HCT116 (cell line): Measurements from ENCODE around the gene MAEA.

Experiments used
- JUND ChIP-seq: IDR thresholded peaks from 2 replicates; pipeline ENCODE4 v1.6.1; 2012
- ZNF274 ChIP-seq: fragments of 200-500 bp; sonication (Bioruptor generic); IDR thresholded peaks from 2 replicates; pipeline ENCODE4 v1.6.1; 2014; ENCODE audit warnings: mild to moderate bottlenecking, low read depth, low read length, inconsistent platforms
- TF ChIP-seq, protein P1 (sequence below), 3 experiments: fragments of 200-600 bp in 1 of 3; sonication (generic) in 1 of 3; IDR thresholded peaks in 2 of 3; conservative IDR thresholded peaks in 1 of 3; 2 replicates each; pipeline ENCODE4 v1.5.1; 2012 to 2017; ENCODE audit warnings: low read depth in 2 of 3, low read length in 2 of 3, antibody characterized with exemption in 1 of 3, borderline replicate concordance in 1 of 3, control low read depth in 1 of 3, mild to moderate bottlenecking in 1 of 3, mixed read lengths in 1 of 3, mixed run types in 1 of 3, moderate library complexity in 1 of 3; ENCODE audit not compliant: insufficient read depth in 1 of 3
- TF ChIP-seq, protein P2 (sequence below): IDR thresholded peaks from 2 replicates; pipeline ENCODE4 v1.6.1; 2012; ENCODE audit warnings: low read depth

DNA sequence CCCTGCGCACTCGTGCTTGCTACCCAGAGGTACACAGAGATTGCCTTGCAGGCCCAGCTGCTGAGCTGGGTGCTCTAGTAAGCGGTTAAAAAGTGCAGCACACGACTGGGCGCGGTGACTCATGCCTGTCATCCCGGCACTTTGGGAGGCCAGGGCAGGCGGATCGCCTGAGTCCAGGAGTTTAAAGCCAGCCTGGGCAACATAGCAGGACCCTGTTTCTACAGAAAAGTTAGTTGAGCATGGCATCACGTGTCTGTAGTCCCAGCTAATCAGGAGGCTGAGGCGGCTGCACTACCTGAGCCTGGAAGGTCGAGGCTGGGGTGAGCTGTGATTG, 62.8 kb downstream of the MAEA start:
- TF ChIP-seq, protein P1, sequence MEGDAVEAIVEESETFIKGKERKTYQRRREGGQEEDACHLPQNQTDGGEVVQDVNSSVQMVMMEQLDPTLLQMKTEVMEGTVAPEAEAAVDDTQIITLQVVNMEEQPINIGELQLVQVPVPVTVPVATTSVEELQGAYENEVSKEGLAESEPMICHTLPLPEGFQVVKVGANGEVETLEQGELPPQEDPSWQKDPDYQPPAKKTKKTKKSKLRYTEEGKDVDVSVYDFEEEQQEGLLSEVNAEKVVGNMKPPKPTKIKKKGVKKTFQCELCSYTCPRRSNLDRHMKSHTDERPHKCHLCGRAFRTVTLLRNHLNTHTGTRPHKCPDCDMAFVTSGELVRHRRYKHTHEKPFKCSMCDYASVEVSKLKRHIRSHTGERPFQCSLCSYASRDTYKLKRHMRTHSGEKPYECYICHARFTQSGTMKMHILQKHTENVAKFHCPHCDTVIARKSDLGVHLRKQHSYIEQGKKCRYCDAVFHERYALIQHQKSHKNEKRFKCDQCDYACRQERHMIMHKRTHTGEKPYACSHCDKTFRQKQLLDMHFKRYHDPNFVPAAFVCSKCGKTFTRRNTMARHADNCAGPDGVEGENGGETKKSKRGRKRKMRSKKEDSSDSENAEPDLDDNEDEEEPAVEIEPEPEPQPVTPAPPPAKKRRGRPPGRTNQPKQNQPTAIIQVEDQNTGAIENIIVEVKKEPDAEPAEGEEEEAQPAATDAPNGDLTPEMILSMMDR (IDR thresholded peaks at IDR 0.05 in 2 of 3, conservative IDR thresholded peaks at IDR 0.05 in 1 of 3; ENCODE audit: borderline replicate concordance in 1 of 3, insufficient read depth in 1 of 3, low read depth in 2 of 3, low read length in 2 of 3), result no peak
- TF ChIP-seq, protein P2, sequence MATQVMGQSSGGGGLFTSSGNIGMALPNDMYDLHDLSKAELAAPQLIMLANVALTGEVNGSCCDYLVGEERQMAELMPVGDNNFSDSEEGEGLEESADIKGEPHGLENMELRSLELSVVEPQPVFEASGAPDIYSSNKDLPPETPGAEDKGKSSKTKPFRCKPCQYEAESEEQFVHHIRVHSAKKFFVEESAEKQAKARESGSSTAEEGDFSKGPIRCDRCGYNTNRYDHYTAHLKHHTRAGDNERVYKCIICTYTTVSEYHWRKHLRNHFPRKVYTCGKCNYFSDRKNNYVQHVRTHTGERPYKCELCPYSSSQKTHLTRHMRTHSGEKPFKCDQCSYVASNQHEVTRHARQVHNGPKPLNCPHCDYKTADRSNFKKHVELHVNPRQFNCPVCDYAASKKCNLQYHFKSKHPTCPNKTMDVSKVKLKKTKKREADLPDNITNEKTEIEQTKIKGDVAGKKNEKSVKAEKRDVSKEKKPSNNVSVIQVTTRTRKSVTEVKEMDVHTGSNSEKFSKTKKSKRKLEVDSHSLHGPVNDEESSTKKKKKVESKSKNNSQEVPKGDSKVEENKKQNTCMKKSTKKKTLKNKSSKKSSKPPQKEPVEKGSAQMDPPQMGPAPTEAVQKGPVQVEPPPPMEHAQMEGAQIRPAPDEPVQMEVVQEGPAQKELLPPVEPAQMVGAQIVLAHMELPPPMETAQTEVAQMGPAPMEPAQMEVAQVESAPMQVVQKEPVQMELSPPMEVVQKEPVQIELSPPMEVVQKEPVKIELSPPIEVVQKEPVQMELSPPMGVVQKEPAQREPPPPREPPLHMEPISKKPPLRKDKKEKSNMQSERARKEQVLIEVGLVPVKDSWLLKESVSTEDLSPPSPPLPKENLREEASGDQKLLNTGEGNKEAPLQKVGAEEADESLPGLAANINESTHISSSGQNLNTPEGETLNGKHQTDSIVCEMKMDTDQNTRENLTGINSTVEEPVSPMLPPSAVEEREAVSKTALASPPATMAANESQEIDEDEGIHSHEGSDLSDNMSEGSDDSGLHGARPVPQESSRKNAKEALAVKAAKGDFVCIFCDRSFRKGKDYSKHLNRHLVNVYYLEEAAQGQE, result no peak
- TF ChIP-seq JUND (no peak), ZNF274 (no peak)
